ENCODE measurements around the gene TEX12.
"Not testable (repeated sequence)": the region's sequence is repeated elsewhere in the genome, so short reads cannot be mapped to it uniquely, and the experiment has no call there.

The TEX12 gene

GRCh38 chr11:112167145-112167544 is at the start of gene TEX12:
Gene TEX12 (plus strand): TSS chr11:112167372. CDS start chr11:112169269, 1,897 bp downstream.
- no peak for DNase-seq (ENCODE audit: low read depth in 1 of 2, low spot score in 1 of 2)

GRCh38 chr11:112118176-112118575 is 49.0 kb upstream of the TEX12 start:
- no peak for DNase-seq (ENCODE audit: low read depth in 1 of 2, low spot score in 1 of 2)

GRCh38 chr11:112121981-112122615 is 45.1 kb upstream of the TEX12 start:
- DNase-seq (ENCODE audit: low read depth in 1 of 2, low spot score in 1 of 2), result no peak

GRCh38 chr11:112123129-112123528 is 44.0 kb upstream of the TEX12 start:
- no peak for DNase-seq (ENCODE audit: low read depth in 1 of 2, low spot score in 1 of 2)

DNA sequence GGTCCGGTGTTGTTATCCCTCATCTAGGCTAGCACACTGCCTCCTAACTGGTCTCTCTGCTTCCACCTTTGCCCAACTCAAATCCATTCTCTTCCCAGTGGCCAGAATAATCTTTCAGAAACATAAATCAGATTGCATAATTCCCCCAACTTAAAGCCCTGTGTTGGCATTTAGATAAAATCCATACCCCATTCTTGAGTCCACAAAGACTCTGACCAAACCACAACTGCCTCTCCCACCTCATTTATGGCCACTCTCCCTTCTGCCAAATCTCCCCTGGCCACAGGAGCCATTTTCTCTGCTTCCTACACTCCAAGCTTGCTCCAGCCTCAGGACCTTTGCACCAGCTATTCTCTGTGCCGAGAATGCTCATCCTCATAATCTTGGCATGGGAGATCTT is 40.1 kb upstream of the TEX12 start:
- no peak for DNase-seq (ENCODE audit: low read depth in 1 of 2, low spot score in 1 of 2)

GRCh38 chr11:112128483-112129121 is 38.6 kb upstream of the TEX12 start:
- DNase-seq (ENCODE audit: low read depth in 1 of 2, low spot score in 1 of 2), result no peak

GRCh38 chr11:112129656-112130055 is 37.5 kb upstream of the TEX12 start:
- DNase-seq (ENCODE audit: low read depth in 1 of 2, low spot score in 1 of 2), result no peak

DNA sequence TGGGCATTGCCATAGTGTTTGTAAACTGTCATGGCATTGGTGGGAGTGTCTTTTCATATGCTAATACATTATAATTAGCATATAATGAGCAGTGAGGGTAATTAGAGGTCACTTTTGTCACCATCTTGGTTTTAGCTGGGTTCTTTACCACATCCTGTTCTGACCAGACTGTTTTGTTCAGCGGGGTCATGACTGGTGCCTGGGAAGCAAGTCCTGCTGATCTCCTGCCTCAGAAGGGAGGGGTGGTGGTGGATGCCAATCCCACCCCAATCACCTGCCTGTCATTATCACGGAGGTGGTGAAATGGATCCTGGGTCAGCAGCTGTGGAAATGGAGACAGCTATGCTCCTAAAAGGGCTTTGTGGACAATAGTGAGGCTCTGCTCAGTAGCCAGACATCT is 34.4 kb upstream of the TEX12 start:
- DNase-seq (ENCODE audit: low read depth in 1 of 2, low spot score in 1 of 2), result no peak

DNA sequence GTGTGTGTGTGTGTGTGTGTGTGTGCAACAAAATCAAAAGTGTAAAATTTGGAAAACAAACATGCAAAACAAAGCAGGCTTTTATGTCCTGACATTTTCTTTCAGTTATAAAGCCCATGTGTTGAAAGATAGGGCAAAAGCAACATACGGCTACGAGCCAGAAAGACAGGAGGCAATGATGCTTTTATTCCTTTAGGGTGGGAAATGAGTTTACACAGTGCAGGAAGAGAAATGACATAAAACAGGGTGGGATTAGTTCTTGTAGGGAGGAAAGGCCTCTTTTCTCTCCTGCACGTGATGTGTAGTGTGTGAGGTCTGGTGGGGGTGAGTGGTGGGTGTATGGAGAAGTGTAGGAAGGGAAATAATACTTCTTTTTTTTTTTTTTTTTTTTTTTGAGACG is 32.7 kb upstream of the TEX12 start:
- no peak for DNase-seq (ENCODE audit: low read depth in 1 of 2, low spot score in 1 of 2)

- no peak for DNase-seq (ENCODE audit: low read depth in 1 of 2, low spot score in 1 of 2)
Measured at GRCh38 chr11:112143597-112143996, 23.6 kb upstream of the TEX12 start.

GRCh38 chr11:112150517-112150916 is 16.7 kb upstream of the TEX12 start:
- DNase-seq (ENCODE audit: low read depth in 1 of 2, low spot score in 1 of 2), result no peak

GRCh38 chr11:112156153-112156955 is 10.8 kb upstream of the TEX12 start:
- no peak for DNase-seq (ENCODE audit: low read depth in 1 of 2, low spot score in 1 of 2)

GRCh38 chr11:112156956-112157766 is 10.0 kb upstream of the TEX12 start:
- no peak for DNase-seq (ENCODE audit: low read depth in 1 of 2, low spot score in 1 of 2)

DNA sequence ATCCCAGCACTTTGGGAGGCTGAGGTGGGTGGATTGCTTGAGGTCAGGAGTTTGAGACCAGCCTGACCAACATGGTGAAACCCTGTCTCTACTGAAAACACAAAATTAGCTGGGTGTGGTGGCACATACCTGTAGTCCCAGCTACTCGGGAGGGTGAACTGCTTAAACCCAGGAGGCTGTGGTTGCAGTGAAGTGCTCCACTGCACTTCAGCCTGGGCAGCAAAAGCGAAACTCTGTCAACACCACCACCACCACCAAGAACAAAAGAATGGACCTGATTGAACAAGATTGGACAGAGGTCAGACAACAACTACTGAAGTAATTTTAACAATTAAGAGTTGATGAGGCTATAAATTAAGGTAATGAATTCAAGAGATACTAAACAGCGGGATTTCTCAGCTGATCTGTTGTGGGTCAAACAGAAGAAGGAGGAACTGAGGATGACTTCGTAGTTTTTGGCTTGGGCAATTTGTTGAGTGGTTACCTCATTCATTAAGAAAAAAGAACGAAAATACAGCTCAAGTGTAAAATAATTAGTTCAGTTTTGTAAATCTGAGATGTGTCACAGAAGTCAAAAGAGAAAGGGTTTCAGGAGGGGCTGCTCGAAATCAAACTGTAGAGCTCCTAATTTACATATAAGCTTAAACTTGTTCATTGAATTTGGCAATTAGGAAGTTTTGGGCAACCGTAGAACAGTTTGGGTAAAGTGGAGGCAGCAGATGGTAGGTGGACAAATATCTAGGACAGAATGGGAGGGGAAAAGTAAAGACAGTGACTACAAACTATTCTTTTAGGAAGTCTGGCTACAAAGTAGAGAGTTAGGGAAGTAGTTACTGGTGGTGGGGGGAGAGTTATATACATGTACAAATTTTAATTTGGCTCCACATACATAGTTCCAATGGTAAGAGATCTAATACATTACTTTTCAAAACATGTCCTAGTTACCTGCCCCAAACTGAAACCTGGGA is 7.8 kb upstream of the TEX12 start:
- no peak for DNase-seq (ENCODE audit: low read depth in 1 of 2, low spot score in 1 of 2)

- DNase-seq (ENCODE audit: low read depth in 1 of 2, low spot score in 1 of 2), result no peak
Measured at GRCh38 chr11:112160091-112160848, 6.9 kb upstream of the TEX12 start.

DNA sequence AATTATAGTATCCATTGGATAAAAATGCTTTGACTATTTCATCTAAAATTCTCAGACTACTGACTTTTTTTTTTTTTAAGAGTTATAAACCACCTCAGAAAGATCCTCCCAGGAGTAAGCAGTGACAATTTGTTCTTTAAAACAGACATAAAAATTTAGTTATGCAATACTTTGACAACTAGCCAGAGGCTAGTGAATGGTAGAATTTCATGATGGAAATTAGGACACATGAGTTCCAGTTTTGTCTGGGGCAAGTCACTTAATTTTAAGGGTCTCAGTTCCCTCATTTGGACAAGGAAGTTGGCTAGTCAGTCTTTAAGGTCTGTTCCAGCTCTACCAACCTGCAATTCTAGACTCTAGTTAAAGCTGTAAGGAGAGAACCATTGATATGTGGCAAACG is 6.2 kb upstream of the TEX12 start:
- no peak for DNase-seq (ENCODE audit: low read depth in 1 of 2, low spot score in 1 of 2)

DNA sequence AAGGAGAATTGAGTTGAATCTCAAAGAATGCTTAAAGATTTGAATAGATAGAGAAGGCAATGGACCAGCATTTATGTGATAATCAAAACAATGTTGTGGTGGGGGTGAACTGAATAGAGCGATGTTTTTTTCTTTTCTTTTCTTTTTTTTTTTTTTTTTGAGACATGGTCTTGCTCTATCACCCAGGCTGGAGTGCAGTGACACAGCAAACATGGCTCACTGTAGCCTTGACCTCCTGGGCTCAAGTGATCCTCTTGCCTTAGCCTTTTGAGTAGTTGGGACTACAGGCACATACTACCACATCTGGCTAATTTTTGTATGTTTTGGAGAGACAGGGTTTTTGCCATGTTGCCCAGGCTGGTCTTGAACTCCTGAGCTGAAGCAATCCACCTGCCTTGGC is 5.0 kb upstream of the TEX12 start:
- DNase-seq (ENCODE audit: low read depth in 1 of 2, low spot score in 1 of 2), result not testable (repeated sequence)

- DNase-seq (ENCODE audit: low read depth in 1 of 2, low spot score in 1 of 2), result no peak
Measured at GRCh38 chr11:112162761-112163546, 4.2 kb upstream of the TEX12 start.

Measured in stimulated activated CD4-positive, alpha-beta T cell treated with anti-CD3 and anti-CD28 coated beads, Interleukin-15, amount 100 ng/mL, for 1 hour (primary cell).